HL-60 (cell line): ENCODE data around the gene GRID1.
"Not testable (repeated sequence)": the region's sequence is repeated elsewhere in the genome, so short reads cannot be mapped to it uniquely, and the experiment has no call there.

ENCODE experiments used
- DNase-seq, 2 experiments: peaks; one replicate each; pipeline ENCODE4 v3.0.0-alpha.2; 2010 to 2020; ENCODE audit warnings: low read depth in 1 of 2, low spot score in 1 of 2
- H3K27ac ChIP-seq: fragments of 250-450 bp; sonication (Bioruptor Pico); replicated peaks from 2 replicates; pipeline ENCODE4 v1.5.1; 2020; ENCODE audit warnings: mild to moderate bottlenecking, moderate library complexity
- H3K27me3 ChIP-seq: fragments of 250-450 bp; sonication (Bioruptor Pico); 2 replicates; pipeline ENCODE4 v1.5.1; 2021; ENCODE audit warnings: mild to moderate bottlenecking, moderate library complexity; ENCODE audit not compliant: insufficient read depth, poor library complexity, severe bottlenecking
- H3K4me3 ChIP-seq: replicated peaks from 2 replicates; pipeline ENCODE4 v1.5.1; 2011; ENCODE audit warnings: mild to moderate bottlenecking, control low read depth, low read length; ENCODE audit not compliant: insufficient read depth
- CTCF ChIP-seq: IDR thresholded peaks from one replicate; pipeline ENCODE4 v1.5.1; 2011; ENCODE audit warnings: low read length, control low read depth, inconsistent platforms; ENCODE audit not compliant: insufficient read depth
- GABPA ChIP-seq: IDR thresholded peaks from 2 replicates; pipeline ENCODE4 v1.6.1; 2012; ENCODE audit warnings: low read depth
- POLR2AphosphoS5 ChIP-seq: IDR thresholded peaks from 2 replicates; pipeline ENCODE4 v1.6.1; 2012; ENCODE audit warnings: low read depth
- REST ChIP-seq: IDR thresholded peaks from 2 replicates; pipeline ENCODE4 v1.6.1; 2012; ENCODE audit warnings: low read depth; ENCODE audit not compliant: insufficient replicate concordance
- SPI1 ChIP-seq: IDR thresholded peaks from 2 replicates; pipeline ENCODE4 v1.6.1; 2012; ENCODE audit warnings: low read depth, mild to moderate bottlenecking, borderline replicate concordance

The GRID1 gene

GRCh38 chr10:85851934-85852333 is 514.7 kb downstream of the GRID1 start:
- Histone ChIP-seq H3K4me3 (no peak overlapping the region), H3K27ac (no peak overlapping the region), H3K27me3 (no peaks in the 10 kb centered on the region)
- no peak for TF ChIP-seq CTCF
- no peak for DNase-seq

- Histone ChIP-seq H3K27ac (no peak overlapping the region), H3K4me3 (no peak overlapping the region), H3K27me3 (no peaks in the 10 kb centered on the region)
- DNase-seq: no peak
- no peak for TF ChIP-seq REST
- TF ChIP-seq GABPA: no peak
Measured at GRCh38 chr10:85851325-85851724, 515.3 kb downstream of the GRID1 start.

GRCh38 chr10:85850736-85851135 is 515.9 kb downstream of the GRID1 start:
- no peak for DNase-seq
- no peak for TF ChIP-seq GABPA
- no peak for TF ChIP-seq POLR2AphosphoS5
- no peak overlapping the region for H3K27ac ChIP-seq
- no peaks in the 10 kb centered on the region for H3K27me3 ChIP-seq
- H3K4me3 ChIP-seq: no peak overlapping the region

GRCh38 chr10:85849315-85849714 is 517.3 kb downstream of the GRID1 start:
- Histone ChIP-seq H3K27me3 (no peaks in the 10 kb centered on the region), H3K4me3 (no peak overlapping the region), H3K27ac (no peak overlapping the region)
- no peak for DNase-seq
- no peak for TF ChIP-seq SPI1

GRCh38 chr10:85848756-85849155 is 517.8 kb downstream of the GRID1 start:
- no peaks in the 10 kb centered on the region for H3K27me3 ChIP-seq
- no peak overlapping the region for H3K4me3 ChIP-seq
- H3K27ac ChIP-seq: no peak overlapping the region
- TF ChIP-seq CTCF: no peak
- no peak for TF ChIP-seq REST
- no peak for TF ChIP-seq SPI1
- no peak for TF ChIP-seq POLR2AphosphoS5
- no peak for TF ChIP-seq GABPA
- no peak for DNase-seq

GRCh38 chr10:85847085-85847484 is 519.5 kb downstream of the GRID1 start:
- TF ChIP-seq SPI1 (no peak), CTCF (no peak), REST (no peak), GABPA (no peak), POLR2AphosphoS5 (no peak)
- Histone ChIP-seq H3K4me3 (no peak overlapping the region), H3K27me3 (no peaks in the 10 kb centered on the region), H3K27ac (no peak overlapping the region)
- no peak for DNase-seq

- DNase-seq, H3K27ac ChIP-seq, H3K27me3 ChIP-seq, H3K4me3 ChIP-seq: not testable (repeated sequence)
Measured at GRCh38 chr10:85838660-85839059, 527.9 kb downstream of the GRID1 start.
